ENCODE results near the gene SDK1.

Gene SDK1

GRCh38 chr7:4274286-4274685, 973.2 kb downstream of the SDK1 start:
- no peak overlapping the region for H3K4me3 ChIP-seq (ENCODE audit: low read depth, low read length)
- no peak for DNase-seq (ENCODE audit: low read depth)
- TF ChIP-seq, protein P1, sequence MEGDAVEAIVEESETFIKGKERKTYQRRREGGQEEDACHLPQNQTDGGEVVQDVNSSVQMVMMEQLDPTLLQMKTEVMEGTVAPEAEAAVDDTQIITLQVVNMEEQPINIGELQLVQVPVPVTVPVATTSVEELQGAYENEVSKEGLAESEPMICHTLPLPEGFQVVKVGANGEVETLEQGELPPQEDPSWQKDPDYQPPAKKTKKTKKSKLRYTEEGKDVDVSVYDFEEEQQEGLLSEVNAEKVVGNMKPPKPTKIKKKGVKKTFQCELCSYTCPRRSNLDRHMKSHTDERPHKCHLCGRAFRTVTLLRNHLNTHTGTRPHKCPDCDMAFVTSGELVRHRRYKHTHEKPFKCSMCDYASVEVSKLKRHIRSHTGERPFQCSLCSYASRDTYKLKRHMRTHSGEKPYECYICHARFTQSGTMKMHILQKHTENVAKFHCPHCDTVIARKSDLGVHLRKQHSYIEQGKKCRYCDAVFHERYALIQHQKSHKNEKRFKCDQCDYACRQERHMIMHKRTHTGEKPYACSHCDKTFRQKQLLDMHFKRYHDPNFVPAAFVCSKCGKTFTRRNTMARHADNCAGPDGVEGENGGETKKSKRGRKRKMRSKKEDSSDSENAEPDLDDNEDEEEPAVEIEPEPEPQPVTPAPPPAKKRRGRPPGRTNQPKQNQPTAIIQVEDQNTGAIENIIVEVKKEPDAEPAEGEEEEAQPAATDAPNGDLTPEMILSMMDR (IDR thresholded peaks at IDR 0.05; ENCODE audit: control insufficient read depth, extremely low read depth, insufficient read depth), result no peak

GRCh38 chr7:4277936-4278335, 976.9 kb downstream of the SDK1 start:
- TF ChIP-seq, protein P1 (IDR thresholded peaks at IDR 0.05; ENCODE audit: control insufficient read depth, extremely low read depth, insufficient read depth), result no peak
- DNase-seq (ENCODE audit: low read depth), result no peak
- H3K4me3 ChIP-seq (ENCODE audit: low read depth, low read length), result no peak overlapping the region

DNA sequence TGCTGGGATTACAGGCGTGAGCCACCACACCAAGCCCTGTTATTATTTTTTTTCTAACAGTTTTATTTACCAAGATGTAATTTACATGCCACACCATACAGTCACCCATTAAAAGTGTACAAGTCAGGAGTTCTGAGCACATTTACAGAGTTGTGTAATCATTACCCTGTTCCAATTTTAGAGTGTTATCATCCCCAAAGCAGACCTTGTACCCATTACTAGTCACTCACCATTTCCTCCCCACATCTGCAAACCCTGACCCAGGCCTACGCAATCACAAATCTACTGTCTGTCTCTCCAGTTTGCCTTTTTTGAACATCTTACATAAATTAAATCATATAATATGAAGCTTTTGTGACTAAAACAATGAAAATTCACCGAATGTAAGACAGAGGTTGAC, 978.2 kb downstream of the SDK1 start:
- no peak overlapping the region for H3K4me3 ChIP-seq (ENCODE audit: low read depth, low read length)
- no peak for DNase-seq (ENCODE audit: low read depth)
- TF ChIP-seq, protein P1 (IDR thresholded peaks at IDR 0.05; ENCODE audit: control insufficient read depth, extremely low read depth, insufficient read depth), result no peak

DNA sequence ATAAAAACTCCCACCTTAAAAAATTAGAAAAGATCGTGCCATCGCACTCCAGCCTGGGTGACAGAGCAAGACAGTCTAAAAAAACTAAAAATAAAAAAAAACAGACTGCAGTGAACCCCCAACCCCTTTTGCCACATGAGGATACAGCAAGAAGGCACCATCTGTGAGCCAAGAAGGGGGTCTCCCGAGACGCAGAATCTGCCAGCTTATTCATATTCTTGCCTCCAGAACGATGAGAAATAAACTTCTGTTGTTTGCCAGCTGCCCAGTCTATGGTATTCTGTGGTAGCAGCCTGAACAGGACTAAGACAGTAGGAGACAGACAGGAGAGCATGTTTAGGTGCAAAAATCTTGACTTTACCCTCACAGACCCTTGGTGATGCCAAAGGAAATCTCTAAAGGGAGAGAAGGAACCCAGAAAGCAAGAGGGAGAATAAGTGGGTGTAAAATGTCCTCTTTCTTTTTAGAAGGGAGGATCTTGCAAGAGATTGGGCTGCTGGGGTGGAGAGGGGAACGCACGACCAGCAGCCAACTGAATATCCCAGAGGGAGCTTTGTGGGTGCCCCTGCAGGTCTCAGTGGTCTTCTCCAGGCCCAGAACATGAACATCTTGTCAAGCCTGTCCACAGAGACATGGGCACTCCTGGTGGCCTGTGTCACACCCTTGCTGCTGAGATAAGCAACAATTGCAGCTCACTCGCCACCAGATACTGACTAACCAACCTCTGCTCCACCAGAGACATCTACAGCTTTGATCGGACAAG, 980.4 kb downstream of the SDK1 start:
- TF ChIP-seq, protein P1 (IDR thresholded peaks at IDR 0.05; ENCODE audit: control insufficient read depth, extremely low read depth, insufficient read depth), result no peak
- H3K4me3 ChIP-seq (ENCODE audit: low read depth, low read length), result no peak overlapping the region
- DNase-seq (ENCODE audit: low read depth), result no peak

DNA sequence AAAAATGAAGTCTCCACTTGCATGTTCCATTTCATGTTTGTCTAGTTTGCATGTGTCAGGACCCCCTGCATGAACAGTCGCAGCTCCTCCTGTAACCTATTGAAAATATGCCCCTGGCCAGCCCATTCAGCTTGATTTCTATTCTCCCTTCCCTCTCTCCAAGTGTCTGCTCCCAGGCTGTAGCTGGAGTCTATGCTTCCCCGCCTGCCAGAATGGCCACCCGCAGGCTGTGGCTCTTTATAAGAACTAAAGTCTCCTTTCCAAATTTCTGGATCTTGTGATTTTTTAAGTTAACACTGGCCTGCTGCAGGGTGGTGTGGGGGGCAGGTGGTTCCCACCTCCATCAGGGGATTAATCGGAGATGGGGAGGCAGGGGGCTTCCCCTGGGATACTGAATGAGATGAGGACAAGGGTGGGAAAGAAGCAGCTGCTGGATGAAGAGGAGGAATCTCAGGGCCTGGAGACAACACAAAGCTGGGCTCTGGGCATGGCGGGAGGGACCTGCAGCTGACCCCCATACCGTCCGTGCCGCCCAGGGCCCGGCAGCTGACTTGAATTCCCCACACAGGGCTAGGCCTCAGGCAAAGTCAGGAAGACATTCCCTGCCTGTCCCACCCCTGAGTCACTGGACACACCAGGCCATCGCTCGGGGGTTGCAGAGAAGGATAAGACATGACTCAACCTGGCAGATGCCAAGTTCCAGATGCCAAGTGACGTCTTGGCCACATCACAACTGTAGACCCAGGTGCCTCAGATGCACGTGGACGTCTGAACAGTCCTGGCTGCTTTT, 981.6 kb downstream of the SDK1 start:
- TF ChIP-seq, protein P1 (IDR thresholded peaks at IDR 0.05; ENCODE audit: control insufficient read depth, extremely low read depth, insufficient read depth), result no peak
- no peak overlapping the region for H3K4me3 ChIP-seq (ENCODE audit: low read depth, low read length)
- no peak for DNase-seq (ENCODE audit: low read depth)

DNA sequence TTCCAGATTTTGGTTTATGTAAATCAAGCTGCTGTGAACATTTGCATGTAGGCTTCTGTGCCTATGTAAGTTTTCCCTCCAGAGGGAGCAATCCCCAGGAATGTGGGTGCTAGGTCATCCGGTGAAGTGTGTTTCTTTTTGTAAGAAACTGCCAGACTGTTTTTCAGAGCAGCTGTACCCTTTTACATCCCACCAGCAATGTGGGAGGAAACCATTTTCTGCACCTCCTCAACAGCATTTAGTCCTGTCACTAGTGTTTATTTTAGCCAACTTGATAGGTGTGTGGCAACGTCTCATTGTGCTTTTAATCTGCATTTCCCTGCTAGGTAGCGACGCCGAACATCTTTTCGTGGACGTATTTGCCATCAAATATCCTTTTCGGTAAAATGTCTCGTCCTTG, 985.3 kb downstream of the SDK1 start:
- DNase-seq (ENCODE audit: low read depth), result no peak
- TF ChIP-seq, protein P1 (IDR thresholded peaks at IDR 0.05; ENCODE audit: control insufficient read depth, extremely low read depth, insufficient read depth), result no peak

More for the DNA sequence above, 985.3 kb downstream of the SDK1 start:
- no peak overlapping the region for H3K4me3 ChIP-seq (ENCODE audit: low read depth, low read length)
